Activated CD8-positive, alpha-beta T cell treated with anti-CD3 and anti-CD28 coated beads, Interleukin-2, amount 10 ng/mL, durations not matched to agents 7 days and 5 days (primary cell): ENCODE measurements around the gene ZNF444. TPM values are rescaled to one million over a fixed set of nuclear protein-coding genes. Genes with fewer than 3 reads are reported as not detected.
"Not testable (repeated sequence)": the region's sequence is repeated elsewhere in the genome, so short reads cannot be mapped to it uniquely, and the experiment has no call there.

Source experiments
- ATAC-seq: fragments of 150-1000 bp; cut with Tn5 transposase; one replicate; pipeline ENCODE4 v1.10.0; 2021; ENCODE audit warnings: moderate library complexity
- CTCF ChIA-PET: fragments of 350-600 bp; sonication (Branson Sonifier 250); formaldehyde crosslinking; loops from one replicate; lab custom pipeline; 2021; ENCODE audit warnings: antibody characterized with exemption; lab: Charles Lee
- POLR2A ChIA-PET: fragments of 350-600 bp; sonication (Branson Sonifier 250); formaldehyde crosslinking; loops from one replicate; lab custom pipeline; 2021; ENCODE audit warnings: antibody characterized with exemption; lab: Charles Lee
- DNase-seq: peaks from one replicate; pipeline ENCODE4 v3.0.0-alpha.2; 2020
- H3K27ac Mint-ChIP-seq: one replicate; pipeline ENCODE4 v1.8.0; 2021; ENCODE audit warnings: mild to moderate bottlenecking, mixed read lengths
- H3K27me3 Mint-ChIP-seq: one replicate; pipeline ENCODE4 v1.8.0; 2021; ENCODE audit warnings: low read depth, mixed read lengths
- H3K36me3 Mint-ChIP-seq: one replicate; pipeline ENCODE4 v1.8.0; 2021; ENCODE audit warnings: low read depth, mixed read lengths
- H3K4me1 Mint-ChIP-seq: one replicate; pipeline ENCODE4 v1.8.0; 2021; ENCODE audit warnings: low read depth, mixed read lengths
- H3K4me3 Mint-ChIP-seq: one replicate; pipeline ENCODE4 v1.8.0; 2021; ENCODE audit warnings: mild to moderate bottlenecking, mixed read lengths
- H3K9me3 Mint-ChIP-seq: one replicate; pipeline ENCODE4 v1.8.0; 2022; ENCODE audit warnings: mixed read lengths; ENCODE audit not compliant: insufficient read depth
- total RNA-seq, 2 experiments: library from RNA; stranded (reverse); gene quantifications; one replicate each; pipeline ENCODE4 v1.2.3, GENCODE V29; 2021

ZNF444 gene
- total RNA-seq, 2 experiments from 2014 or later: 29.3 to 30.1 TPM

DNA sequence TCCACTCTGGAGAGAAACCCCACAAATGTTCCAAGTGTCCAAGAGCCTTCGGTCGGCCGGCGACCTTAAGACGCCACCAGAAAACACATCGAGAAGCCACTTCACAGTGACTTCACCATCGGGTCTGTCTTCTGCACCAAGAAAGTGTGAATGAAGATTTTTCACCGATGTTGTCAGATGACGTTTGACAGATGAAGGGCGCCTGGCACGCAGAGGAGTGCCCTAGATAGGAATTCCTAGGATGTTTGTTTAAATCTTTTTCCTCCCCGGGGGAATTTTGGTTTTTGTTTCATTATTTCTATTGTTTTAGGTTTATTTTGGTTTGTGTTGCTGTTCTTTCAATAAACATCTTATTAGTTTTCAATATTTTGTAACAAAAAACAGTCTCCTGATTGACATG lies 68.0 kb downstream of the ZNF444 start:
- Mint-ChIP-seq H3K27me3 (no peaks in the 10 kb centered on the region), H3K27ac (no peak overlapping the region), H3K4me3 (no peak overlapping the region), H3K9me3 (no peaks in the 10 kb centered on the region), H3K4me1 (no peaks in the 10 kb centered on the region), H3K36me3 (no peaks in the 10 kb centered on the region)
- no peak for ATAC-seq
- ChIA-PET CTCF (no interaction called here), POLR2A (no interaction called here)
- DNase-seq: no peak

DNA sequence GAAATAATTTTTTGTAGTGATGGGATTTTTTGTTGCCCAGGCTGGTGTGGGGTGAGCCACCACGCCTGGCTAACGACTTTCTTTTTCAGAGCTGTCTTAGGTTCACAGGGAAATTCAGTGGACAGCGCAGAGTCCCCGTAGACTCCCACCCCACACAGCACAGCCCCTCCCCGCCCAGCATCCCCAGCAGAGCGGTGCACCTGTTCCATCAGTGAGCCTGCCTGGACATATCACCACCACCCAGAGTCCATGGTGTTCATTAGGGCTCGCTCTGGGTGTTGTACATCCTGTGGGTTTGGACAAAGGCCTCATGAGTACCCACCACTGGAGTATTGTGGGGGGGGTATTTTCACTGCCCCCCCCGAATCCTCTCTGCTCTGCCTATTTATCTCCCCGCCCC lies 68.9 kb downstream of the ZNF444 start:
- H3K9me3 Mint-ChIP-seq, H3K4me3 Mint-ChIP-seq, H3K36me3 Mint-ChIP-seq, H3K27me3 Mint-ChIP-seq, ATAC-seq, H3K27ac Mint-ChIP-seq, POLR2A ChIA-PET, H3K4me1 Mint-ChIP-seq, CTCF ChIA-PET, DNase-seq: not testable (repeated sequence)

Other genes with a start within 250 kb of the ZNF444 start
- gene NLRP13, start 209.0 kb upstream of the ZNF444 start, total RNA-seq: not detected
- gene NLRP8, start 193.5 kb upstream of the ZNF444 start, total RNA-seq: not detected
- not detected for gene NLRP5, start 154.5 kb upstream of the ZNF444 start, total RNA-seq
- 10 to 100 TPM; 30.4 to 31.3 TPM for gene ZNF787, start 20.0 kb upstream of the ZNF444 start, total RNA-seq
- gene GALP, start 34.7 kb downstream of the ZNF444 start, total RNA-seq: not detected
- gene ZSCAN5B, start 56.5 kb downstream of the ZNF444 start, total RNA-seq: not detected
- gene ZSCAN5C, start 61.0 kb downstream of the ZNF444 start, total RNA-seq: not detected
- gene EDDM13, start 131.5 kb downstream of the ZNF444 start, total RNA-seq: 1 to 10 TPM; 2.3 to 2.9 TPM
- gene ZSCAN5A, start 173.6 kb downstream of the ZNF444 start, total RNA-seq: 10 to 100 TPM in 1 of 2 experiments, 1 to 10 TPM in 1; 8.2 to 12.1 TPM